H1 (cell line): Measurements from ENCODE around the gene PREX1. TPM values are rescaled to one million over a fixed set of nuclear protein-coding genes. Genes with fewer than 3 reads are reported as not detected.

Experiments
- CTCF ChIA-PET: fragments of 300-600 bp; sonication (Branson Sonifier 250); formaldehyde crosslinking; loops from one replicate; lab custom pipeline; 2021; ENCODE audit not compliant: partially characterized antibody; lab: Charles Lee
- POLR2A ChIA-PET: fragments of 300-600 bp; sonication (Branson Sonifier 250); formaldehyde crosslinking; loops from one replicate; lab custom pipeline; 2021; ENCODE audit warnings: inconsistent platforms; ENCODE audit not compliant: partially characterized antibody; lab: Charles Lee
- DNase-seq, 2 experiments: peaks; one replicate each; pipeline versions ENCODE4 v3.0.0 to v3.0.0-alpha.2; 2010 to 2022; ENCODE audit warnings: low spot score in 2 of 2, low read depth in 1 of 2, mixed read lengths in 1 of 2
- FAIRE-seq: peaks from 2 replicates; lab custom pipeline; 2011; peaks lifted over from hg19 to GRCh38; lab: Jason Lieb, UNC
- H2AFZ ChIP-seq: 2 replicates; pipeline ENCODE4 v1.8.1; 2012; ENCODE audit warnings: low read length, inconsistent platforms
- H2AK5ac ChIP-seq: 2 replicates; pipeline ENCODE4 v1.6.1; 2013; ENCODE audit warnings: low read depth, low read length
- H2BK120ac ChIP-seq: replicated peaks from 2 replicates; pipeline ENCODE3; 2013; ENCODE audit warnings: low read depth, low read length, inconsistent platforms
- H2BK12ac ChIP-seq: 2 replicates; pipeline ENCODE4 v1.6.1; 2013; ENCODE audit warnings: low read depth, low read length
- H2BK15ac ChIP-seq: 2 replicates; pipeline ENCODE4 v1.6.1; 2013; ENCODE audit warnings: low read length
- H2BK20ac ChIP-seq: 2 replicates; pipeline ENCODE4 v1.6.1; 2013; ENCODE audit warnings: low read length
- H2BK5ac ChIP-seq: 2 replicates; pipeline ENCODE4 v1.6.1; 2013; ENCODE audit warnings: low read depth, low read length
- H3K14ac ChIP-seq: 2 replicates; pipeline ENCODE4 v1.6.1; 2013; ENCODE audit warnings: inconsistent platforms; ENCODE audit not compliant: insufficient read length
- H3K18ac ChIP-seq: 2 replicates; pipeline ENCODE4 v1.6.1; 2013; ENCODE audit warnings: low read length; ENCODE audit errors: extremely low read depth
- H3K23ac ChIP-seq: 2 replicates; pipeline ENCODE4 v1.6.1; 2013; ENCODE audit warnings: inconsistent platforms; ENCODE audit not compliant: insufficient read length
- H3K23me2 ChIP-seq: 2 replicates; pipeline ENCODE4 v1.6.1; 2013; ENCODE audit warnings: low read depth, low read length
- H3K27ac ChIP-seq: 2 replicates; pipeline ENCODE4 v1.6.1; 2011; ENCODE audit warnings: low read depth, low read length, inconsistent platforms
- H3K27me3 ChIP-seq, 4 experiments: replicated peaks in 1 of 4; 1 replicate in 1 of 4; 2 replicates in 3 of 4; pipeline versions ENCODE4 v1.6.1 to v1.8.1; 2011 to 2013; ENCODE audit warnings: low read length in 3 of 4, mild to moderate bottlenecking in 3 of 4, inconsistent platforms in 2 of 4, mixed read lengths in 2 of 4, moderate library complexity in 1 of 4; ENCODE audit not compliant: control insufficient read depth in 3 of 4, insufficient read depth in 3 of 4; ENCODE audit errors: extremely low read depth in 1 of 4
- H3K36me3 ChIP-seq, 4 experiments: 2 replicates each; pipeline versions ENCODE4 v1.6.1 to v1.8.1; 2011 to 2013; ENCODE audit warnings: mild to moderate bottlenecking in 4 of 4, low read length in 3 of 4, moderate library complexity in 2 of 4, control low read depth in 1 of 4, inconsistent platforms in 1 of 4; ENCODE audit not compliant: insufficient read depth in 4 of 4, control insufficient read depth in 2 of 4
- H3K4ac ChIP-seq: replicated peaks from 2 replicates; pipeline ENCODE3; 2013; ENCODE audit warnings: low read length, low read depth, mixed read lengths, inconsistent platforms; ENCODE audit not compliant: insufficient read length
- H3K4me1 ChIP-seq, 4 experiments: replicated peaks in 1 of 4; 1 replicate in 1 of 4; 2 replicates in 3 of 4; pipeline versions ENCODE4 v1.6.1 to v1.8.1; 2011 to 2013; ENCODE audit warnings: low read length in 3 of 4, inconsistent platforms in 2 of 4, mixed read lengths in 1 of 4; ENCODE audit not compliant: insufficient read depth in 4 of 4, control insufficient read depth in 3 of 4
- H3K4me2 ChIP-seq, 2 experiments: 2 replicates each; pipeline versions ENCODE4 v1.6.1 to v1.8.1; 2011 to 2013; ENCODE audit warnings: low read depth in 2 of 2, low read length in 2 of 2, control low read depth in 1 of 2, inconsistent platforms in 1 of 2, mild to moderate bottlenecking in 1 of 2; ENCODE audit not compliant: insufficient read depth in 1 of 2
- H3K4me3 ChIP-seq, 4 experiments: fragments of 200-600, 300-600 bp in 1 of 4; sonication (generic), shearing (Covaris generic), sonication (Bioruptor Twin) in 1 of 4; 2 replicates each; pipeline versions ENCODE4 v1.5.1 to v1.8.1; 2011 to 2016; ENCODE audit warnings: low read length in 4 of 4, low read depth in 3 of 4, control low read depth in 2 of 4, inconsistent platforms in 2 of 4, mild to moderate bottlenecking in 2 of 4, mixed read lengths in 1 of 4, moderate library complexity in 1 of 4; ENCODE audit not compliant: insufficient read depth in 2 of 4; ENCODE audit errors: extremely low read depth in 1 of 4
- H3K56ac ChIP-seq: replicated peaks from 2 replicates; pipeline ENCODE3; 2013; ENCODE audit warnings: low read depth, mild to moderate bottlenecking, mixed read lengths, low read length, inconsistent platforms; ENCODE audit not compliant: insufficient read length
- H3K79me1 ChIP-seq: 2 replicates; pipeline ENCODE4 v1.6.1; 2013; ENCODE audit warnings: low read depth, low read length, control low read depth
- H3K79me2 ChIP-seq, 2 experiments: 2 replicates each; pipeline versions ENCODE4 v1.6.1 to v1.8.1; 2012 to 2013; ENCODE audit warnings: low read length in 2 of 2, mild to moderate bottlenecking in 2 of 2, inconsistent platforms in 1 of 2; ENCODE audit not compliant: insufficient read depth in 2 of 2, control insufficient read depth in 1 of 2
- H3K9ac ChIP-seq, 4 experiments: replicated peaks in 1 of 4; 1 replicate in 1 of 4; 2 replicates in 3 of 4; pipeline versions ENCODE4 v1.6.1 to v1.8.1; 2011 to 2013; ENCODE audit warnings: low read depth in 3 of 4, low read length in 3 of 4, control low read depth in 2 of 4, mild to moderate bottlenecking in 2 of 4, moderate library complexity in 2 of 4, inconsistent platforms in 1 of 4; ENCODE audit errors: extremely low read depth in 1 of 4
- H3K9me3 ChIP-seq, 2 experiments: 2 replicates each; pipeline versions ENCODE4 v1.6.1 to v1.8.1; 2012 to 2013; ENCODE audit warnings: mild to moderate bottlenecking in 2 of 2, moderate library complexity in 2 of 2, control low read depth in 1 of 2, inconsistent platforms in 1 of 2, low read depth in 1 of 2, low read length in 1 of 2, mixed read lengths in 1 of 2; ENCODE audit not compliant: insufficient read depth in 2 of 2
- H4K20me1 ChIP-seq, 2 experiments: replicated peaks in 1 of 2; 2 replicates each; pipeline versions ENCODE3 to v1.8.1; 2011 to 2013; ENCODE audit warnings: inconsistent platforms in 2 of 2, low read length in 2 of 2, mild to moderate bottlenecking in 1 of 2; ENCODE audit not compliant: insufficient read depth in 2 of 2, control insufficient read depth in 1 of 2
- H4K5ac ChIP-seq: 2 replicates; pipeline ENCODE4 v1.6.1; 2013; ENCODE audit warnings: low read length, low read depth, mixed read lengths, inconsistent platforms; ENCODE audit not compliant: insufficient read length
- H4K8ac ChIP-seq: 2 replicates; pipeline ENCODE4 v1.8.0; 2013; ENCODE audit warnings: mild to moderate bottlenecking, moderate library complexity, low read length, inconsistent platforms; ENCODE audit not compliant: insufficient read depth; ENCODE audit errors: extremely low read depth
- H4K91ac ChIP-seq: replicated peaks from 2 replicates; pipeline ENCODE3; 2013; ENCODE audit warnings: low read length, mixed read lengths, inconsistent platforms; ENCODE audit not compliant: insufficient read length
- EZH2 ChIP-seq: fragments of 200-600 bp; sonication (generic); IDR thresholded peaks from 2 replicates; pipeline ENCODE4 v1.7.1; 2012; ENCODE audit warnings: low read depth, mild to moderate bottlenecking, moderate library complexity, low read length, inconsistent platforms; ENCODE audit not compliant: severe bottlenecking
- KDM1A ChIP-seq: fragments of 200-600, 300-600 bp; sonication (generic); IDR thresholded peaks from 2 replicates; pipeline ENCODE4 v1.7.1; 2016; ENCODE audit warnings: mild to moderate bottlenecking, low read length, borderline replicate concordance
- WGBS, 2 experiments: shearing (Covaris generic) in 1 of 2; methylation state at CpG; one replicate each; pipeline versions ENCODE4 v1.1.6 to v1.1.7; 2013 to 2015; ENCODE audit warnings: low lambda C conversion rate in 2 of 2, mixed read lengths in 2 of 2, inconsistent platforms in 1 of 2, low coverage in 1 of 2, missing lambda C conversion rate in 1 of 2; ENCODE audit not compliant: insufficient replicate concordance in 2 of 2, insufficient coverage in 1 of 2, insufficient read length in 1 of 2; ENCODE audit errors: extremely low coverage in 1 of 2, missing lambda C conversion rate in 1 of 2; 5-methylcytosine and 5-hydroxymethylcytosine counted together
- polyA plus RNA-seq, 7 experiments: library from polyadenylated mRNA; depleted of rRNA in 3 of 7; stranded (reverse) in 5 of 7; unstranded in 2 of 7; fragments of >200 nt in 5 of 7; fragments of 200-250 nt in 2 of 7; gene quantifications; 1 replicate in 5 of 7; 2 replicates in 1 of 7; 4 replicates in 1 of 7; pipeline versions ENCODE4 v1.2.1 to v1.2.3, GENCODE V29; 2011 to 2013; ENCODE audit warnings: missing spikeins in 2 of 7, mixed read lengths in 2 of 7
- total RNA-seq: library from RNA; stranded (reverse); fragmentation: NEBNext Ultra II Directional; extraction: Animal tissue kit (Norgen Biotek cat#: 25700); gene quantifications from 2 replicates; pipeline ENCODE4 v1.2.1, GENCODE V29; 2021

Gene PREX1
- total and polyA plus RNA-seq, 2 of the 8 experiments (the other 6 are each of a cell fraction or from before 2014, with no cell fraction given), result 10.7 to 12.8 TPM

GRCh38 chr20:48808382-48809034 is 19.3 kb downstream of the PREX1 start:
- Histone ChIP-seq H3K56ac (no peak overlapping the region), H4K8ac (no peak overlapping the region; the same call in 1 of the 2 replicates), H3K27me3 (no peaks in the 10 kb centered on the region; a peak in 1 of 7 replicates), H2BK12ac (no peak overlapping the region), H3K36me3 (no peaks in the 10 kb centered on the region), H4K5ac (no peak overlapping the region), H4K91ac (no peak overlapping the region), H3K18ac (no peak overlapping the region), H3K14ac (no peak overlapping the region), H3K79me1 (peaks cover 2% of the 10 kb centered on the region; the same call in 1 of the 2 replicates), H2AK5ac (0 out of 2 replicates have a peak overlapping the region, but pooled peaks have one; percentile 13), H2BK20ac (no peak overlapping the region), H2BK120ac (no peak overlapping the region), H2BK15ac (0 out of 2 replicates have a peak overlapping the region, but pooled peaks have one; percentile 61), H3K23me2 (no peaks in the 10 kb centered on the region; the same call in 1 of the 2 replicates), H3K9me3 (no peaks in the 10 kb centered on the region), H2AFZ (no peak overlapping the region), H3K4me1 (0 out of 7 replicates have a peak, but pooled peaks cover 0 to 2% (median 0%) of the 10 kb centered on the region in 4 experiments), H3K4me2 (no peak overlapping the region), H2BK5ac (no peak overlapping the region), H3K79me2 (no peaks in the 10 kb centered on the region), H3K4me3 (no peak overlapping the region), H3K23ac (no peak overlapping the region), H3K4ac (no peak overlapping the region), H3K9ac (no peak overlapping the region), H4K20me1 (no peaks in the 10 kb centered on the region), H3K27ac (no peak overlapping the region)
- FAIRE-seq (no peak), DNase-seq (no peak)
- WGBS, 2 experiments, result 91% methylated on average over 10 of the region's 10 CpGs; no CpG with 5 or more reads in 1 of the 2 experiments
- POLR2A ChIA-PET, result interaction anchor here (0.7 to 0.9 kb wide), 2 partner anchors 10 to 59 kb away, joined by 3 read pairs; no protein-coding TSS in a partner anchor
- CTCF ChIA-PET, result interaction anchor here (0.5 to 1.7 kb wide), 3 partner anchors 10 to 22 kb away, joined by 3 read pairs; no protein-coding TSS in a partner anchor
- no peak for TF ChIP-seq EZH2
- TF ChIP-seq KDM1A, result peak; percentile 37; the same call in 1 of the 2 replicates
